Panc1 (cell line): ENCODE results near the gene VTN. TPM values are rescaled to one million over a fixed set of nuclear protein-coding genes. Genes with fewer than 3 reads are reported as not detected.

Source experiments
- ATAC-seq: fragments of 200-7000 bp; cut with Tn5 transposase; 2 replicates; pipeline ENCODE4 v1.9.1; 2020; ENCODE audit warnings: mild to moderate bottlenecking, moderate library complexity
- BruUV-seq: library from RNA; stranded (reverse); fragments of 400-500 nt; replicated peaks from 2 replicates; lab custom pipeline; 2021; lab: Mats Ljungman, UMichigan
- CTCF ChIA-PET: fragments of 300-600 bp; sonication (Branson Sonifier 250); formaldehyde crosslinking; loops from one replicate; lab custom pipeline; 2022; ENCODE audit warnings: antibody characterized with exemption; lab: Charles Lee
- POLR2A ChIA-PET: fragments of 300-600 bp; sonication (Branson Sonifier 250); formaldehyde crosslinking; loops from one replicate; lab custom pipeline; 2022; ENCODE audit warnings: antibody characterized with exemption; lab: Charles Lee
- DNase-seq: peaks from one replicate; pipeline ENCODE4 v3.0.0-alpha.2; 2010; ENCODE audit warnings: low read depth, low spot score
- H3K27ac ChIP-seq: 2 replicates; pipeline ENCODE4 v1.5.1; 2011; ENCODE audit warnings: mild to moderate bottlenecking, low read length, inconsistent platforms
- H3K27me3 ChIP-seq: fragments of 200-500 bp; sonication (Bioruptor generic); 2 replicates; pipeline ENCODE4 v1.6.0; 2014; ENCODE audit warnings: low read length, inconsistent platforms; ENCODE audit not compliant: control insufficient read depth, insufficient read depth
- H3K36me3 ChIP-seq: fragments of 200-500 bp; sonication (Bioruptor generic); 2 replicates; pipeline ENCODE4 v1.5.1; 2014; ENCODE audit warnings: inconsistent platforms, mild to moderate bottlenecking, low read length, moderate library complexity; ENCODE audit not compliant: control insufficient read depth, insufficient read depth
- H3K4me1 ChIP-seq: 2 replicates; pipeline ENCODE4 v1.5.1; 2011; ENCODE audit warnings: inconsistent platforms, mild to moderate bottlenecking, low read length, moderate library complexity; ENCODE audit not compliant: control insufficient read depth, insufficient read depth
- H3K4me3 ChIP-seq, 2 experiments: 2 replicates each; pipeline ENCODE4 v1.5.1; 2011 to 2012; ENCODE audit warnings: low read depth in 2 of 2, low read length in 2 of 2, mild to moderate bottlenecking in 2 of 2, inconsistent platforms in 1 of 2, moderate library complexity in 1 of 2
- H3K9me3 ChIP-seq: fragments of 200-500 bp; sonication (Bioruptor generic); 2 replicates; pipeline ENCODE4 v1.5.1; 2014; ENCODE audit warnings: low read depth, mild to moderate bottlenecking, inconsistent platforms, low read length, moderate library complexity; ENCODE audit not compliant: control insufficient read depth, insufficient read depth
- POLR2AphosphoS5 ChIP-seq: IDR thresholded peaks from 2 replicates; pipeline ENCODE4 v1.6.1; 2012; ENCODE audit warnings: mild to moderate bottlenecking, low read depth, low read length, moderate library complexity
- REST ChIP-seq, 2 experiments: IDR thresholded peaks; 2 replicates each; pipeline ENCODE4 v1.6.1; 2011 to 2012; ENCODE audit warnings: low read depth in 2 of 2, control low read depth in 1 of 2, low read length in 1 of 2, mild to moderate bottlenecking in 1 of 2, moderate library complexity in 1 of 2; ENCODE audit not compliant: insufficient read depth in 1 of 2
- SIN3A ChIP-seq: IDR thresholded peaks from 2 replicates; pipeline ENCODE4 v1.6.1; 2012; ENCODE audit warnings: low read depth, mild to moderate bottlenecking, low read length, moderate library complexity, borderline replicate concordance; ENCODE audit not compliant: insufficient read depth
- TCF7L2 ChIP-seq: IDR thresholded peaks from 2 replicates; pipeline ENCODE4 v1.6.1; 2011; ENCODE audit warnings: mild to moderate bottlenecking, low read depth, low read length, inconsistent platforms
- in situ Hi-C: cut with HindIII; loops from 2 replicates; pipeline ENCODE4 v1.10.0; 2016; ENCODE audit warnings: low sequenced_read_pairs, low pct_unique_long_range_greater_than_20kb
- intact Hi-C: fragments of 100-400 bp; cut with micrococcal nuclease; formaldehyde crosslinking; loops from one replicate; pipeline ENCODE4 v1.10.0; 2022; ENCODE audit not compliant: unreplicated experiment
- total RNA-seq: library from RNA; stranded (reverse); gene quantifications from one replicate; pipeline ENCODE4 v1.2.1, GENCODE V29; 2021; ENCODE audit not compliant: unreplicated experiment
- TF ChIP-seq, protein P1 (sequence below): fragments of 450-650 bp; IDR thresholded peaks from 2 replicates; pipeline ENCODE4 v1.5.1; 2017; ENCODE audit warnings: mild to moderate bottlenecking

Gene VTN
- total RNA-seq, 1 experiment from 2014 or later: 2.3 TPM

DNA sequence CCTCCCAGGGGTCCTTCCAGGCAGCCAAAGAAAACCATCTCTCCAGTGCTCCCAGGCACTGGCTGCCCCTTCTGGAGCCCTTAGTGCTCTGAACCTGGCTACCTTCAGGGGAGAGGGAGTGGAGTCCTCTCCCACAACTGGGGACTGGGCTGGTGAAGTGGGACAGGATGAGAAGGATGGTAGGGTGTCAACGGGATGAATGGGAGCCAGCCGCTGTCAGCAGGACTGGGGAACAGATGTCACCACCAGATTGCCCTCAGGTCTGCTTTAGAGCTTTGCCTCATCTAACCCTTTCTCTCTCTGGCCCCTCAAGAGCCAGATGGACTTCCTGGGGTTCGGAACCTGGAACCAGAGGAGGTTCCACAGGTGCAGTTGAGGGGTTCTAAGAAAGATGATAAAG, 4.6 kb downstream of the VTN start:
- CTCF ChIA-PET: no interaction called here
- in situ Hi-C loops: no loop called here
- no peak for TF ChIP-seq POLR2AphosphoS5
- TF ChIP-seq, protein P1, sequence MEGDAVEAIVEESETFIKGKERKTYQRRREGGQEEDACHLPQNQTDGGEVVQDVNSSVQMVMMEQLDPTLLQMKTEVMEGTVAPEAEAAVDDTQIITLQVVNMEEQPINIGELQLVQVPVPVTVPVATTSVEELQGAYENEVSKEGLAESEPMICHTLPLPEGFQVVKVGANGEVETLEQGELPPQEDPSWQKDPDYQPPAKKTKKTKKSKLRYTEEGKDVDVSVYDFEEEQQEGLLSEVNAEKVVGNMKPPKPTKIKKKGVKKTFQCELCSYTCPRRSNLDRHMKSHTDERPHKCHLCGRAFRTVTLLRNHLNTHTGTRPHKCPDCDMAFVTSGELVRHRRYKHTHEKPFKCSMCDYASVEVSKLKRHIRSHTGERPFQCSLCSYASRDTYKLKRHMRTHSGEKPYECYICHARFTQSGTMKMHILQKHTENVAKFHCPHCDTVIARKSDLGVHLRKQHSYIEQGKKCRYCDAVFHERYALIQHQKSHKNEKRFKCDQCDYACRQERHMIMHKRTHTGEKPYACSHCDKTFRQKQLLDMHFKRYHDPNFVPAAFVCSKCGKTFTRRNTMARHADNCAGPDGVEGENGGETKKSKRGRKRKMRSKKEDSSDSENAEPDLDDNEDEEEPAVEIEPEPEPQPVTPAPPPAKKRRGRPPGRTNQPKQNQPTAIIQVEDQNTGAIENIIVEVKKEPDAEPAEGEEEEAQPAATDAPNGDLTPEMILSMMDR: no peak
- no peak for TF ChIP-seq TCF7L2
- no peak for TF ChIP-seq REST (IDR thresholded peaks at IDR 0.05; ENCODE audit: insufficient read depth in 1 of 2, low read depth in 2 of 2, low read length in 1 of 2)
- no peak for TF ChIP-seq SIN3A

GRCh38 chr17:28364665-28365363, 5.3 kb downstream of the VTN start, which contains the start of gene SEBOX:
TSS of gene SEBOX (minus strand) at chr17:28365199. CDS start at chr17:28365151, 48 bp downstream.
- H3K27ac ChIP-seq: no peak within 1 kb of the TSS
- TF ChIP-seq SIN3A (no peak), TCF7L2 (no peak), REST (IDR thresholded peaks at IDR 0.05; ENCODE audit: insufficient read depth in 1 of 2, low read depth in 2 of 2, low read length in 1 of 2) (no peak), POLR2AphosphoS5 (no peak)
- TF ChIP-seq, protein P1: no peak
- in situ Hi-C loops (no loop called here), intact Hi-C loops (no loop called here)
- H3K4me1 ChIP-seq: peaks cover 4% of the 10 kb centered on the region; the same call in 1 of the 2 replicates
- ATAC-seq (no peak), DNase-seq (no peak)
- H3K36me3 ChIP-seq: peaks cover 4% of the 10 kb centered on the region
- no peaks in the 10 kb centered on the region for H3K9me3 ChIP-seq
- H3K27me3 ChIP-seq: no peaks in the 10 kb centered on the region
- H3K4me3 ChIP-seq: no peak within 1 kb of the TSS
- CTCF ChIA-PET: no interaction called here
- POLR2A ChIA-PET: no interaction called here
- no TSS peak for BruUV-seq

More for the DNA sequence above, 4.6 kb downstream of the VTN start:
- no peaks in the 10 kb centered on the region for H3K9me3 ChIP-seq
- ATAC-seq (no peak), DNase-seq (no peak)
- peaks cover 10% of the 10 kb centered on the region for H3K4me1 ChIP-seq
- H3K36me3 ChIP-seq: peaks cover 2% of the 10 kb centered on the region
- H3K27me3 ChIP-seq: no peaks in the 10 kb centered on the region
- intact Hi-C loops: no loop called here
- no TSS peak for BruUV-seq
- H3K4me3 ChIP-seq: no peak overlapping the region
- POLR2A ChIA-PET: no interaction called here
- H3K27ac ChIP-seq: no peak overlapping the region
